H1 (cell line): Measurements from ENCODE around the gene CEP83. TPM values are rescaled to one million over a fixed set of nuclear protein-coding genes. Genes with fewer than 3 reads are reported as not detected.

Experiments
- CHD2 ChIP-seq: IDR thresholded peaks from 2 replicates; pipeline ENCODE4 v1.6.1; 2012; ENCODE audit warnings: low read length, improper control_type of control experiment
- CHD7 ChIP-seq: fragments of 300-600 bp; sonication (generic); IDR thresholded peaks from 2 replicates; pipeline ENCODE4 v1.7.1; 2012; ENCODE audit warnings: low read length, moderate library complexity, mild to moderate bottlenecking, inconsistent platforms; ENCODE audit not compliant: insufficient replicate concordance
- KDM1A ChIP-seq: fragments of 200-600, 300-600 bp; sonication (generic); IDR thresholded peaks from 2 replicates; pipeline ENCODE4 v1.7.1; 2016; ENCODE audit warnings: mild to moderate bottlenecking, low read length, borderline replicate concordance
- KDM5A ChIP-seq: fragments of 200-600 bp; IDR thresholded peaks from 2 replicates; pipeline ENCODE4 v1.7.1; 2012; ENCODE audit warnings: mild to moderate bottlenecking, low read length, inconsistent platforms, mixed read lengths
- RBBP5 ChIP-seq: IDR thresholded peaks from 2 replicates; pipeline ENCODE4 v1.7.1; 2012; ENCODE audit warnings: low read depth, mild to moderate bottlenecking, inconsistent platforms, low read length, moderate library complexity, borderline replicate concordance
- SAP30 ChIP-seq: fragments of 300-600 bp; sonication (generic); IDR thresholded peaks from 2 replicates; pipeline ENCODE4 v1.7.1; 2012; ENCODE audit warnings: low read length, moderate library complexity, mild to moderate bottlenecking, inconsistent platforms; ENCODE audit not compliant: insufficient read depth, insufficient replicate concordance
- SP4 ChIP-seq: IDR thresholded peaks from 2 replicates; pipeline ENCODE4 v1.6.1; 2012; ENCODE audit warnings: low read length, inconsistent platforms
- SRF ChIP-seq: IDR thresholded peaks from 2 replicates; pipeline ENCODE4 v1.6.1; 2011; ENCODE audit warnings: mild to moderate bottlenecking, low read depth, low read length, moderate library complexity
- TCF12 ChIP-seq: IDR thresholded peaks from 2 replicates; pipeline ENCODE4 v1.6.1; 2011; ENCODE audit warnings: low read depth, mild to moderate bottlenecking, low read length
- USF2 ChIP-seq: IDR thresholded peaks from 2 replicates; pipeline ENCODE4 v1.6.1; 2011; ENCODE audit warnings: low read length, improper control_type of control experiment
- ZNF274 ChIP-seq: IDR thresholded peaks from 2 replicates; pipeline ENCODE4 v1.7.0; 2012; ENCODE audit warnings: low read length, borderline replicate concordance; ENCODE audit errors: extremely low read depth
- polyA plus RNA-seq, 7 experiments: library from polyadenylated mRNA; depleted of rRNA in 3 of 7; stranded (reverse) in 5 of 7; unstranded in 2 of 7; fragments of >200 nt in 5 of 7; fragments of 200-250 nt in 2 of 7; gene quantifications; 1 replicate in 5 of 7; 2 replicates in 1 of 7; 4 replicates in 1 of 7; pipeline versions ENCODE4 v1.2.1 to v1.2.3, GENCODE V29; 2011 to 2013; ENCODE audit warnings: missing spikeins in 2 of 7, mixed read lengths in 2 of 7
- total RNA-seq: library from RNA; stranded (reverse); fragmentation: NEBNext Ultra II Directional; extraction: Animal tissue kit (Norgen Biotek cat#: 25700); gene quantifications from 2 replicates; pipeline ENCODE4 v1.2.1, GENCODE V29; 2021

The CEP83 gene
- total and polyA plus RNA-seq, 2 of the 8 experiments (the other 6 are each of a cell fraction or from before 2014, with no cell fraction given) = 6.0 to 25.8 TPM

GRCh38 chr12:94326234-94326633 lies 133.4 kb downstream of the CEP83 start (continued):
- no peak for TF ChIP-seq CHD7
- no peak for TF ChIP-seq RBBP5
- no peak for TF ChIP-seq ZNF274
- TF ChIP-seq TCF12 = no peak
- no peak for TF ChIP-seq KDM1A
- no peak for TF ChIP-seq CHD2
- TF ChIP-seq SRF = no peak
- TF ChIP-seq SP4 = no peak
- no peak for TF ChIP-seq USF2
- TF ChIP-seq KDM5A = no peak
- no peak for TF ChIP-seq SAP30
